KMS-11 (cell line): ENCODE results near the gene LITAF.

Source experiments
- H2AFZ ChIP-seq: fragments of 200-600 bp; sonication (generic); 2 replicates; pipeline ENCODE4 v1.6.1; 2016; ENCODE audit warnings: antibody characterized with exemption, mixed run types, low read depth
- H3K27ac ChIP-seq: fragments of 200-600 bp; sonication (generic); 2 replicates; pipeline ENCODE4 v1.6.1; 2016; ENCODE audit warnings: mild to moderate bottlenecking, mixed run types
- H3K27me3 ChIP-seq: fragments of 200-600 bp; sonication (generic); 2 replicates; pipeline ENCODE4 v1.6.1; 2017; ENCODE audit warnings: mild to moderate bottlenecking, low read depth, mixed run types, moderate library complexity; ENCODE audit not compliant: insufficient read depth
- H3K36me3 ChIP-seq: fragments of 200-600 bp; sonication (generic); 2 replicates; pipeline ENCODE4 v1.6.1; 2017; ENCODE audit warnings: mild to moderate bottlenecking, mixed run types; ENCODE audit not compliant: insufficient read depth
- H3K4me1 ChIP-seq: fragments of 200-600 bp; sonication (generic); 2 replicates; pipeline ENCODE4 v1.6.1; 2016; ENCODE audit warnings: mild to moderate bottlenecking, low read depth, mixed run types; ENCODE audit not compliant: poor library complexity, severe bottlenecking
- H3K4me2 ChIP-seq: fragments of 200-600 bp; sonication (generic); 2 replicates; pipeline ENCODE4 v1.7.0; 2016; ENCODE audit warnings: mild to moderate bottlenecking, mixed run types
- H3K4me3 ChIP-seq: fragments of 200-600 bp; sonication (generic); IDR thresholded peaks from 2 replicates; pipeline ENCODE4 v1.6.1; 2017; ENCODE audit warnings: low read depth, low read length, mixed read lengths; ENCODE audit not compliant: insufficient read depth
- H3K79me2 ChIP-seq: fragments of 200-600 bp; sonication (generic); 2 replicates; pipeline ENCODE4 v1.6.1; 2016; ENCODE audit warnings: low read depth, mixed run types; ENCODE audit not compliant: insufficient read depth
- H3K9ac ChIP-seq: fragments of 200-600 bp; sonication (generic); 2 replicates; pipeline ENCODE4 v1.6.1; 2016; ENCODE audit warnings: mild to moderate bottlenecking, mixed run types
- H4K20me1 ChIP-seq: fragments of 200-600 bp; sonication (generic); 2 replicates; pipeline ENCODE4 v1.6.1; 2016; ENCODE audit warnings: mild to moderate bottlenecking, mixed run types; ENCODE audit not compliant: insufficient read depth
- CTCF ChIP-seq: fragments of 200-600 bp; sonication (generic); conservative IDR thresholded peaks from 2 replicates; pipeline ENCODE4 v1.6.1; 2017; ENCODE audit warnings: low read depth, mild to moderate bottlenecking, antibody characterized with exemption, low read length, moderate library complexity, mixed read lengths

The LITAF gene

DNA sequence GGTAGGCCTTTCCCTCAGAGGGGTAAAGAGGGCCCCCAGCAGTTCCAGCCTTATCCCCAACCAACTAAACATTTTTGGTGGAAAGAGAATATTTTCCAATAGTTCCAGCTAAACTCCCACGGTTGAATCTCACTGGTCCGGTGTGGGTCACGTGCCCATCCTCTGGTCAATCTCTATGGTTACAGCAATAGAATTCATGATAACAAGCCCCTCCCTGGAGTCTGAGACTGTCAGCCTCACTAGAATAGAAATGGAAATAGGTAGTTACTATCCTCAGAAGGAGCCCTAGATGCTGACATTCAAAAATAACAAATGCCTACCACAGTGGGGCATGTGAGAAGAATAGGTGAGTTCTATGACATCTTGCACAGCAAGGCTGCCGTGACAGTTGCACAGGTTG, 37.5 kb upstream of the LITAF start:
- peaks cover 10% of the 10 kb centered on the region for H3K4me1 ChIP-seq
- no peaks in the 10 kb centered on the region for H3K27me3 ChIP-seq
- H3K4me2 ChIP-seq: no peak overlapping the region
- no peaks in the 10 kb centered on the region for H3K79me2 ChIP-seq
- no peak overlapping the region for H3K9ac ChIP-seq
- no peak overlapping the region for H3K27ac ChIP-seq
- no peaks in the 10 kb centered on the region for H4K20me1 ChIP-seq
- H2AFZ ChIP-seq: no peak overlapping the region
- H3K36me3 ChIP-seq: no peaks in the 10 kb centered on the region
- no peak overlapping the region for H3K4me3 ChIP-seq
- no peak for TF ChIP-seq CTCF

DNA sequence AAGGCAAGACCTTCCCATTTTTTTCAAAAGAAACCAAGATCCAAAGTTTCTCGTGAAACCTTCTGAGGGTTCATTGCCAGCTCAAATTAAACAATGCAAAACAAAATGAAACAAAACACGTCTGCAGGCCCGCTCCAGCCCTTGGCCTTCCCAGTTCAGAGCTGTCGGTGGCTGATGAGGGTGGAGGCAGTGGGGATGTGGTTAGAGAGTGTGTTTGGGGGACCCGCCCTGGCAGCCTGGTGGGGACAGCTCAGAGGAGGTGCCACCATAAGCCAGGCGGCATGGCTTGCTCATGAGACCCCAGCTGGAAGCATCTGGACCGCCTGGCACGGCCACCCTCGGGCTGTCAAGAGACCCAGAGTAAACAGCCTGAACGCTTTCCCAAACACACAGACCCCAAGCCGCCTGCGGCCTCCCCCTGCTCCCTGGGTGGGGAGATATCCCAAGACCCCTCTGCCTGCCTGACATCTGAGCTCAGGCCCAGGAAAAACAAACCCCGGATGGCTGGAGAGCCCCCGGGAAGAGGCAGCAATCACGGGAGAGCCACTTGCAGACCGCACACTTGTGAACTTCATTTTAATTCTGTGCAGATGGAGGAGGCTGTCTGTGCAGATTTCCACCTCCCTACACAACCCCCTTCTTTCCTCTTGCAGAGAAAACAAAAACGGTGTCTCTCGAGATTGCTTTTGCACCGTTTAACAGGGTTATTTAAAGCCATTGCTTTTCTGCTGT, 35.4 kb upstream of the LITAF start:
- Histone ChIP-seq H3K4me1 (peaks cover 20% of the 10 kb centered on the region), H3K4me3 (no peak overlapping the region), H3K36me3 (no peaks in the 10 kb centered on the region), H3K27me3 (no peaks in the 10 kb centered on the region), H3K4me2 (no peak overlapping the region), H2AFZ (no peak overlapping the region), H3K27ac (no peak overlapping the region), H4K20me1 (no peaks in the 10 kb centered on the region), H3K9ac (no peak overlapping the region), H3K79me2 (no peaks in the 10 kb centered on the region)
- TF ChIP-seq CTCF: no peak

- H3K36me3 ChIP-seq: no peaks in the 10 kb centered on the region
- no peaks in the 10 kb centered on the region for H3K27me3 ChIP-seq
- no peak overlapping the region for H3K4me3 ChIP-seq
- H3K9ac ChIP-seq: no peak overlapping the region
- peaks cover 20% of the 10 kb centered on the region for H3K4me1 ChIP-seq
- H3K27ac ChIP-seq: no peak overlapping the region
- no peak for TF ChIP-seq CTCF
- H3K79me2 ChIP-seq: no peaks in the 10 kb centered on the region
- H2AFZ ChIP-seq: no peak overlapping the region
- H4K20me1 ChIP-seq: no peaks in the 10 kb centered on the region
- H3K4me2 ChIP-seq: no peak overlapping the region
These were observed 34.8 kb upstream of the LITAF start for GRCh38 chr16:11621539-11621919.

- Histone ChIP-seq H3K79me2 (no peaks in the 10 kb centered on the region), H4K20me1 (no peaks in the 10 kb centered on the region), H3K4me2 (no peak overlapping the region), H3K4me3 (no peak overlapping the region), H3K27me3 (no peaks in the 10 kb centered on the region), H3K4me1 (peaks cover 20% of the 10 kb centered on the region), H3K9ac (no peak overlapping the region), H3K36me3 (no peaks in the 10 kb centered on the region), H2AFZ (no peak overlapping the region), H3K27ac (no peak overlapping the region)
- TF ChIP-seq CTCF: no peak
These were observed 33.7 kb upstream of the LITAF start for GRCh38 chr16:11620243-11621003.
